HepG2 (cell line): Measurements from ENCODE around the gene ETF1. TPM values are rescaled to one million over a fixed set of nuclear protein-coding genes. Genes with fewer than 3 reads are reported as not detected.

Source experiments
- AGO1 ChIP-seq: fragments of 200-400 bp; formaldehyde crosslinking; IDR thresholded peaks from 2 replicates; pipeline ENCODE4 v1.6.1; 2017; ENCODE audit warnings: mild to moderate bottlenecking, low read depth, low read length, moderate library complexity; ENCODE audit not compliant: poor library complexity, severe bottlenecking
- AHR ChIP-seq: IDR thresholded peaks from 2 replicates; pipeline ENCODE4 v1.6.1; 2018; ENCODE audit warnings: missing genetic modification reagents, missing compliant biosample characterization
- CBX2 ChIP-seq, 2 experiments: fragments of 200-600 bp in 1 of 2; sonication (generic); formaldehyde crosslinking in 1 of 2; IDR thresholded peaks; 2 replicates each; pipeline versions ENCODE4 v1.7.0 to v1.8.1; 2018 to 2022; ENCODE audit warnings: low read depth in 2 of 2, low read length in 1 of 2, mild to moderate bottlenecking in 1 of 2, missing genetic modification reagents in 1 of 2
- CREB3 ChIP-seq: sonication (generic); formaldehyde crosslinking; IDR thresholded peaks from 2 replicates; pipeline ENCODE4 v1.5.0; 2020; ENCODE audit warnings: missing genetic modification reagents
- MBNL3 ChIP-seq: fragments of 250-450 bp; sonication (Bioruptor Pico); conservative IDR thresholded peaks from 2 replicates; pipeline ENCODE4 v1.8.0; 2022; ENCODE audit warnings: mild to moderate bottlenecking, inconsistent platforms
- NFIB ChIP-seq: sonication (generic); formaldehyde crosslinking; IDR thresholded peaks from 2 replicates; pipeline ENCODE4 v1.9.0; 2021; ENCODE audit warnings: missing genetic modification reagents, mild to moderate bottlenecking, borderline replicate concordance
- NR2F2 ChIP-seq: IDR thresholded peaks from 2 replicates; pipeline ENCODE4 v1.6.1; 2012; ENCODE audit warnings: low read depth, inconsistent platforms, borderline replicate concordance
- STAG1 ChIP-seq: sonication (generic); formaldehyde crosslinking; IDR thresholded peaks from 2 replicates; pipeline ENCODE4 v1.4.0; 2020; ENCODE audit warnings: missing genetic modification reagents
- WIZ ChIP-seq: sonication (generic); formaldehyde crosslinking; IDR thresholded peaks from 2 replicates; pipeline ENCODE4 v1.5.1; 2020; ENCODE audit warnings: mild to moderate bottlenecking, missing genetic modification reagents
- ZKSCAN5 ChIP-seq: sonication (generic); formaldehyde crosslinking; IDR thresholded peaks from 2 replicates; pipeline ENCODE4 v1.5.1; 2020; ENCODE audit warnings: mild to moderate bottlenecking, missing genetic modification reagents
- ZNF296 ChIP-seq: sonication (generic); formaldehyde crosslinking; conservative IDR thresholded peaks from 2 replicates; pipeline ENCODE4 v1.5.0; 2020; ENCODE audit warnings: mild to moderate bottlenecking, missing genetic modification reagents
- ZNF329 ChIP-seq: sonication (generic); formaldehyde crosslinking; IDR thresholded peaks from 2 replicates; pipeline ENCODE4 v1.9.0; 2021; ENCODE audit warnings: low read depth, mild to moderate bottlenecking, missing genetic modification reagents
- ZNF7 ChIP-seq: IDR thresholded peaks from 2 replicates; pipeline ENCODE4 v1.6.1; 2016; ENCODE audit warnings: missing biosample characterization, missing genetic modification reagents
- ZNF737 ChIP-seq: sonication (generic); formaldehyde crosslinking; IDR thresholded peaks from 2 replicates; pipeline ENCODE4 v1.5.0; 2020; ENCODE audit warnings: missing genetic modification reagents, mild to moderate bottlenecking, borderline replicate concordance
- ZSCAN29 ChIP-seq: sonication (generic); formaldehyde crosslinking; conservative IDR thresholded peaks from 2 replicates; pipeline ENCODE4 v1.4.0; 2020; ENCODE audit warnings: mild to moderate bottlenecking, missing genetic modification reagents
- polyA plus RNA-seq, 8 experiments: library from polyadenylated mRNA; depleted of rRNA in 3 of 8; stranded (reverse) in 7 of 8; unstranded in 1 of 8; fragments of >200 nt; fragmentation: Illumina TruSeq in 4 of 8; extraction: Trizol in 4 of 8; gene quantifications; 2 replicates each; pipeline versions ENCODE4 v1.2.1 to v1.2.3, GENCODE V29; 2011 to 2016; ENCODE audit warnings: low read depth in 4 of 8, missing spikeins in 1 of 8, mixed read lengths in 1 of 8; ENCODE audit not compliant: insufficient read depth in 1 of 8
- total RNA-seq, 5 experiments: library from RNA; depleted of rRNA; stranded (reverse); fragments of >200 nt; fragmentation: Illumina TruSeq; extraction: Trizol; gene quantifications; 2 replicates each; pipeline ENCODE4 v1.2.3, GENCODE V29; 2016; ENCODE audit warnings: low read depth in 1 of 5
- TF ChIP-seq, protein P1 (sequence below): IDR thresholded peaks from 2 replicates; pipeline ENCODE4 v1.4.0; 2020; ENCODE audit warnings: mild to moderate bottlenecking, missing genetic modification reagents
- TF ChIP-seq, protein P2 (sequence below): IDR thresholded peaks from 2 replicates; pipeline ENCODE4 v1.6.1; 2012; ENCODE audit warnings: low read length, improper control_type of control experiment
- TF ChIP-seq, protein P3 (sequence below): sonication (generic); formaldehyde crosslinking; IDR thresholded peaks from 2 replicates; pipeline ENCODE4 v1.8.1; 2023; ENCODE audit warnings: mild to moderate bottlenecking, missing genetic modification reagents
- TF ChIP-seq, protein P4 (sequence below): sonication (generic); formaldehyde crosslinking; IDR thresholded peaks from 2 replicates; pipeline ENCODE4 v1.8.1; 2023; ENCODE audit warnings: missing genetic modification reagents, inconsistent platforms, borderline replicate concordance

The ETF1 gene
- total and polyA plus RNA-seq, 2 of the 13 experiments (the other 11 are each of a cell fraction or from before 2014, with no cell fraction given) = 52.1 to 184 TPM

GRCh38 chr5:138464008-138464387, 79.0 kb downstream of the ETF1 start (continued):
- TF ChIP-seq ZNF329 (CRISPR knock-in tag) = 0 out of 2 replicates have a peak, but pooled peaks have one; percentile 48
- TF ChIP-seq, protein P1, sequence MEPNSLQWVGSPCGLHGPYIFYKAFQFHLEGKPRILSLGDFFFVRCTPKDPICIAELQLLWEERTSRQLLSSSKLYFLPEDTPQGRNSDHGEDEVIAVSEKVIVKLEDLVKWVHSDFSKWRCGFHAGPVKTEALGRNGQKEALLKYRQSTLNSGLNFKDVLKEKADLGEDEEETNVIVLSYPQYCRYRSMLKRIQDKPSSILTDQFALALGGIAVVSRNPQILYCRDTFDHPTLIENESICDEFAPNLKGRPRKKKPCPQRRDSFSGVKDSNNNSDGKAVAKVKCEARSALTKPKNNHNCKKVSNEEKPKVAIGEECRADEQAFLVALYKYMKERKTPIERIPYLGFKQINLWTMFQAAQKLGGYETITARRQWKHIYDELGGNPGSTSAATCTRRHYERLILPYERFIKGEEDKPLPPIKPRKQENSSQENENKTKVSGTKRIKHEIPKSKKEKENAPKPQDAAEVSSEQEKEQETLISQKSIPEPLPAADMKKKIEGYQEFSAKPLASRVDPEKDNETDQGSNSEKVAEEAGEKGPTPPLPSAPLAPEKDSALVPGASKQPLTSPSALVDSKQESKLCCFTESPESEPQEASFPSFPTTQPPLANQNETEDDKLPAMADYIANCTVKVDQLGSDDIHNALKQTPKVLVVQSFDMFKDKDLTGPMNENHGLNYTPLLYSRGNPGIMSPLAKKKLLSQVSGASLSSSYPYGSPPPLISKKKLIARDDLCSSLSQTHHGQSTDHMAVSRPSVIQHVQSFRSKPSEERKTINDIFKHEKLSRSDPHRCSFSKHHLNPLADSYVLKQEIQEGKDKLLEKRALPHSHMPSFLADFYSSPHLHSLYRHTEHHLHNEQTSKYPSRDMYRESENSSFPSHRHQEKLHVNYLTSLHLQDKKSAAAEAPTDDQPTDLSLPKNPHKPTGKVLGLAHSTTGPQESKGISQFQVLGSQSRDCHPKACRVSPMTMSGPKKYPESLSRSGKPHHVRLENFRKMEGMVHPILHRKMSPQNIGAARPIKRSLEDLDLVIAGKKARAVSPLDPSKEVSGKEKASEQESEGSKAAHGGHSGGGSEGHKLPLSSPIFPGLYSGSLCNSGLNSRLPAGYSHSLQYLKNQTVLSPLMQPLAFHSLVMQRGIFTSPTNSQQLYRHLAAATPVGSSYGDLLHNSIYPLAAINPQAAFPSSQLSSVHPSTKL (CRISPR knock-in tag) = no peak; the same call in 1 of the 2 replicates
- TF ChIP-seq AHR (CRISPR knock-in tag) = 0 out of 2 replicates have a peak, but pooled peaks have one; percentile 37
- 0 out of 2 replicates have a peak, but pooled peaks have one; percentile 8 for TF ChIP-seq NR2F2
- TF ChIP-seq, protein P2, sequence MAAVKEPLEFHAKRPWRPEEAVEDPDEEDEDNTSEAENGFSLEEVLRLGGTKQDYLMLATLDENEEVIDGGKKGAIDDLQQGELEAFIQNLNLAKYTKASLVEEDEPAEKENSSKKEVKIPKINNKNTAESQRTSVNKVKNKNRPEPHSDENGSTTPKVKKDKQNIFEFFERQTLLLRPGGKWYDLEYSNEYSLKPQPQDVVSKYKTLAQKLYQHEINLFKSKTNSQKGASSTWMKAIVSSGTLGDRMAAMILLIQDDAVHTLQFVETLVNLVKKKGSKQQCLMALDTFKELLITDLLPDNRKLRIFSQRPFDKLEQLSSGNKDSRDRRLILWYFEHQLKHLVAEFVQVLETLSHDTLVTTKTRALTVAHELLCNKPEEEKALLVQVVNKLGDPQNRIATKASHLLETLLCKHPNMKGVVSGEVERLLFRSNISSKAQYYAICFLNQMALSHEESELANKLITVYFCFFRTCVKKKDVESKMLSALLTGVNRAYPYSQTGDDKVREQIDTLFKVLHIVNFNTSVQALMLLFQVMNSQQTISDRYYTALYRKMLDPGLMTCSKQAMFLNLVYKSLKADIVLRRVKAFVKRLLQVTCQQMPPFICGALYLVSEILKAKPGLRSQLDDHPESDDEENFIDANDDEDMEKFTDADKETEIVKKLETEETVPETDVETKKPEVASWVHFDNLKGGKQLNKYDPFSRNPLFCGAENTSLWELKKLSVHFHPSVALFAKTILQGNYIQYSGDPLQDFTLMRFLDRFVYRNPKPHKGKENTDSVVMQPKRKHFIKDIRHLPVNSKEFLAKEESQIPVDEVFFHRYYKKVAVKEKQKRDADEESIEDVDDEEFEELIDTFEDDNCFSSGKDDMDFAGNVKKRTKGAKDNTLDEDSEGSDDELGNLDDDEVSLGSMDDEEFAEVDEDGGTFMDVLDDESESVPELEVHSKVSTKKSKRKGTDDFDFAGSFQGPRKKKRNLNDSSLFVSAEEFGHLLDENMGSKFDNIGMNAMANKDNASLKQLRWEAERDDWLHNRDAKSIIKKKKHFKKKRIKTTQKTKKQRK = no peak
- TF ChIP-seq ZNF7 (CRISPR knock-in tag) = no peak
- TF ChIP-seq STAG1 (CRISPR knock-in tag) = peak; percentile 72
- no peak for TF ChIP-seq MBNL3 (CRISPR knock-in tag)
- TF ChIP-seq ZKSCAN5 = no peak
- TF ChIP-seq ZNF737 = no peak
- TF ChIP-seq, protein P3, sequence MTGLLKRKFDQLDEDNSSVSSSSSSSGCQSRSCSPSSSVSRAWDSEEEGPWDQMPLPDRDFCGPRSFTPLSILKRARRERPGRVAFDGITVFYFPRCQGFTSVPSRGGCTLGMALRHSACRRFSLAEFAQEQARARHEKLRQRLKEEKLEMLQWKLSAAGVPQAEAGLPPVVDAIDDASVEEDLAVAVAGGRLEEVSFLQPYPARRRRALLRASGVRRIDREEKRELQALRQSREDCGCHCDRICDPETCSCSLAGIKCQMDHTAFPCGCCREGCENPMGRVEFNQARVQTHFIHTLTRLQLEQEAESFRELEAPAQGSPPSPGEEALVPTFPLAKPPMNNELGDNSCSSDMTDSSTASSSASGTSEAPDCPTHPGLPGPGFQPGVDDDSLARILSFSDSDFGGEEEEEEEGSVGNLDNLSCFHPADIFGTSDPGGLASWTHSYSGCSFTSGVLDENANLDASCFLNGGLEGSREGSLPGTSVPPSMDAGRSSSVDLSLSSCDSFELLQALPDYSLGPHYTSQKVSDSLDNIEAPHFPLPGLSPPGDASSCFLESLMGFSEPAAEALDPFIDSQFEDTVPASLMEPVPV = peak; percentile 53; the same call in 1 of the 2 replicates
- TF ChIP-seq ZNF296 = no peak
- TF ChIP-seq WIZ (CRISPR knock-in tag) = no peak
- no peak for TF ChIP-seq CBX2 (IDR thresholded peaks at IDR 0.05; ENCODE audit: low read depth, low read length)
- TF ChIP-seq CBX2 (CRISPR knock-in tag; IDR thresholded peaks at IDR 0.05; ENCODE audit: low read depth) = no peak
- TF ChIP-seq AGO1 = no peak
- no peak for TF ChIP-seq ZSCAN29 (CRISPR knock-in tag)
- peak; percentile 52; the same call in 1 of the 2 replicates for TF ChIP-seq NFIB
- TF ChIP-seq, protein P4, sequence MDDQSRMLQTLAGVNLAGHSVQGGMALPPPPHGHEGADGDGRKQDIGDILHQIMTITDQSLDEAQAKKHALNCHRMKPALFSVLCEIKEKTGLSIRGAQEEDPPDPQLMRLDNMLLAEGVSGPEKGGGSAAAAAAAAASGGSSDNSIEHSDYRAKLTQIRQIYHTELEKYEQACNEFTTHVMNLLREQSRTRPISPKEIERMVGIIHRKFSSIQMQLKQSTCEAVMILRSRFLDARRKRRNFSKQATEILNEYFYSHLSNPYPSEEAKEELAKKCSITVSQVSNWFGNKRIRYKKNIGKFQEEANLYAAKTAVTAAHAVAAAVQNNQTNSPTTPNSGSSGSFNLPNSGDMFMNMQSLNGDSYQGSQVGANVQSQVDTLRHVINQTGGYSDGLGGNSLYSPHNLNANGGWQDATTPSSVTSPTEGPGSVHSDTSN (CRISPR knock-in tag) = no peak
- no peak for TF ChIP-seq CREB3 (CRISPR knock-in tag)
